Neural cell (in vitro differentiated cells): ENCODE measurements around the gene LRRK1. TPM values are rescaled to one million over a fixed set of nuclear protein-coding genes. Genes with fewer than 3 reads are reported as not detected.

Experiments
- H2AFZ ChIP-seq: fragments of 200-600, 300-800 bp; sonication (generic), shearing (Covaris generic); 2 replicates; pipeline ENCODE4 v1.6.0; 2014; ENCODE audit warnings: low read depth, mild to moderate bottlenecking, antibody characterized with exemption, low read length, moderate library complexity
- H3F3A ChIP-seq: fragments of 200-600 bp; shearing (Covaris generic); 2 replicates; pipeline ENCODE4 v1.6.1; 2016; ENCODE audit warnings: mild to moderate bottlenecking, moderate library complexity, mixed read lengths, antibody characterized with exemption, low read length; ENCODE audit not compliant: insufficient read depth, poor library complexity, severe bottlenecking
- H3K27ac ChIP-seq: fragments of 200-600, 300-800 bp; sonication (generic), shearing (Covaris generic); 2 replicates; pipeline ENCODE4 v1.5.1; 2014; ENCODE audit warnings: mild to moderate bottlenecking, low read length, moderate library complexity
- H3K27me3 ChIP-seq: fragments of 300-800, 200-600 bp; sonication (generic), shearing (Covaris generic); 2 replicates; pipeline ENCODE4 v1.6.0; 2014; ENCODE audit warnings: mild to moderate bottlenecking, low read depth, low read length, moderate library complexity; ENCODE audit not compliant: insufficient read depth
- H3K36me3 ChIP-seq: fragments of 300-800, 200-600 bp; sonication (generic), shearing (Covaris generic); 2 replicates; pipeline ENCODE4 v1.5.1; 2014; ENCODE audit warnings: mild to moderate bottlenecking, antibody characterized with exemption, low read length, moderate library complexity; ENCODE audit not compliant: insufficient read depth
- H3K4me2 ChIP-seq: fragments of 300-800, 200-600 bp; sonication (generic), shearing (Covaris generic); 2 replicates; pipeline ENCODE4 v1.6.0; 2014; ENCODE audit warnings: mild to moderate bottlenecking, low read length
- H3K4me3 ChIP-seq: fragments of 300-800, 200-600 bp; sonication (generic), shearing (Covaris generic); 2 replicates; pipeline ENCODE4 v1.5.1; 2014; ENCODE audit warnings: mild to moderate bottlenecking, low read length, moderate library complexity
- H3K79me2 ChIP-seq: fragments of 200-600 bp; shearing (Covaris generic); replicated peaks from 2 replicates; pipeline ENCODE4 v1.6.0; 2014; ENCODE audit warnings: mild to moderate bottlenecking, low read length, moderate library complexity; ENCODE audit not compliant: insufficient read depth
- H3K9ac ChIP-seq: fragments of 300-800, 200-600 bp; sonication (generic), shearing (Covaris generic); 2 replicates; pipeline ENCODE4 v1.6.1; 2016; ENCODE audit warnings: mild to moderate bottlenecking, low read length, mixed read lengths
- H3K9me2 ChIP-seq: fragments of 200-600 bp; shearing (Covaris generic); 2 replicates; pipeline ENCODE4 v1.6.1; 2016; ENCODE audit warnings: mild to moderate bottlenecking, low read length, mixed read lengths; ENCODE audit not compliant: insufficient read depth
- H3K9me3 ChIP-seq: fragments of 200-600, 300-800 bp; sonication (generic), shearing (Covaris generic); 2 replicates; pipeline ENCODE4 v1.6.1; 2016; ENCODE audit warnings: mild to moderate bottlenecking, mixed run types, low read length, moderate library complexity, mixed read lengths
- H4K20me1 ChIP-seq: fragments of 200-600 bp; shearing (Covaris generic); 2 replicates; pipeline ENCODE4 v1.6.1; 2016; ENCODE audit warnings: mild to moderate bottlenecking, mixed run types; ENCODE audit not compliant: insufficient read depth
- EP300 ChIP-seq: fragments of 450-650 bp; conservative IDR thresholded peaks from 2 replicates; pipeline ENCODE4 v1.6.1; 2014; ENCODE audit warnings: antibody characterized with exemption, mild to moderate bottlenecking, moderate library complexity; ENCODE audit not compliant: poor library complexity, severe bottlenecking
- EZH2 ChIP-seq: fragments of 200-600, 300-800 bp; shearing (Covaris generic), sonication (generic); IDR thresholded peaks from 2 replicates; pipeline ENCODE4 v1.6.1; 2014; ENCODE audit warnings: antibody characterized with exemption, low read length, borderline replicate concordance, mild to moderate bottlenecking; ENCODE audit not compliant: insufficient read depth, poor library complexity, severe bottlenecking
- MXI1 ChIP-seq: fragments of 450-650 bp; conservative IDR thresholded peaks from 2 replicates; pipeline ENCODE4 v1.6.1; 2014; ENCODE audit warnings: antibody characterized with exemption, mild to moderate bottlenecking; ENCODE audit not compliant: poor library complexity, severe bottlenecking
- POLR2AphosphoS5 ChIP-seq: IDR thresholded peaks from 2 replicates; pipeline ENCODE4 v1.6.1; 2012
- RAD21 ChIP-seq: fragments of 450-650 bp; conservative IDR thresholded peaks from 2 replicates; pipeline ENCODE4 v1.6.1; 2014; ENCODE audit warnings: antibody characterized with exemption, mild to moderate bottlenecking, moderate library complexity
- REST ChIP-seq: IDR thresholded peaks from 2 replicates; pipeline ENCODE4 v1.6.1; 2012; ENCODE audit warnings: borderline replicate concordance
- SMC3 ChIP-seq: fragments of 450-650 bp; conservative IDR thresholded peaks from 2 replicates; pipeline ENCODE4 v1.6.1; 2014; ENCODE audit warnings: antibody characterized with exemption, mild to moderate bottlenecking, moderate library complexity; ENCODE audit not compliant: poor library complexity
- TAF1 ChIP-seq: IDR thresholded peaks from 2 replicates; pipeline ENCODE4 v1.6.1; 2012; ENCODE audit warnings: low read depth
- polyA plus RNA-seq: library from polyadenylated mRNA; depleted of rRNA; stranded (reverse); fragments of >200 nt; gene quantifications from 2 replicates; pipeline ENCODE4 v1.2.3, GENCODE V29; 2014
- TF ChIP-seq, protein P1 (sequence below): fragments of 450-650 bp; IDR thresholded peaks from 2 replicates; pipeline ENCODE4 v1.5.1; 2014; ENCODE audit warnings: antibody characterized with exemption, mild to moderate bottlenecking, moderate library complexity; ENCODE audit not compliant: poor library complexity, severe bottlenecking

The LRRK1 gene
- polyA plus RNA-seq, 1 donor from 2014 or later, result 0.06 TPM

- no peaks in the 10 kb centered on the region for H3K36me3 ChIP-seq
- no peaks in the 10 kb centered on the region for H3F3A ChIP-seq
- no peaks in the 10 kb centered on the region for H3K9me3 ChIP-seq
- H3K27ac ChIP-seq, result no peak overlapping the region
- H3K9ac ChIP-seq, result no peak overlapping the region
- H3K9me2 ChIP-seq, result no peaks in the 10 kb centered on the region
- H3K79me2 ChIP-seq, result no peaks in the 10 kb centered on the region
- no peak for TF ChIP-seq POLR2AphosphoS5
- TF ChIP-seq, protein P1, sequence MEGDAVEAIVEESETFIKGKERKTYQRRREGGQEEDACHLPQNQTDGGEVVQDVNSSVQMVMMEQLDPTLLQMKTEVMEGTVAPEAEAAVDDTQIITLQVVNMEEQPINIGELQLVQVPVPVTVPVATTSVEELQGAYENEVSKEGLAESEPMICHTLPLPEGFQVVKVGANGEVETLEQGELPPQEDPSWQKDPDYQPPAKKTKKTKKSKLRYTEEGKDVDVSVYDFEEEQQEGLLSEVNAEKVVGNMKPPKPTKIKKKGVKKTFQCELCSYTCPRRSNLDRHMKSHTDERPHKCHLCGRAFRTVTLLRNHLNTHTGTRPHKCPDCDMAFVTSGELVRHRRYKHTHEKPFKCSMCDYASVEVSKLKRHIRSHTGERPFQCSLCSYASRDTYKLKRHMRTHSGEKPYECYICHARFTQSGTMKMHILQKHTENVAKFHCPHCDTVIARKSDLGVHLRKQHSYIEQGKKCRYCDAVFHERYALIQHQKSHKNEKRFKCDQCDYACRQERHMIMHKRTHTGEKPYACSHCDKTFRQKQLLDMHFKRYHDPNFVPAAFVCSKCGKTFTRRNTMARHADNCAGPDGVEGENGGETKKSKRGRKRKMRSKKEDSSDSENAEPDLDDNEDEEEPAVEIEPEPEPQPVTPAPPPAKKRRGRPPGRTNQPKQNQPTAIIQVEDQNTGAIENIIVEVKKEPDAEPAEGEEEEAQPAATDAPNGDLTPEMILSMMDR, result no peak
- no peak for TF ChIP-seq TAF1
- no peak overlapping the region for H2AFZ ChIP-seq
- H3K27me3 ChIP-seq, result no peaks in the 10 kb centered on the region
- no peak overlapping the region for H3K4me3 ChIP-seq
- H4K20me1 ChIP-seq, result no peaks in the 10 kb centered on the region
- H3K4me2 ChIP-seq, result no peak overlapping the region
Measured at GRCh38 chr15:101070024-101070423, 150.9 kb downstream of the LRRK1 start.

DNA sequence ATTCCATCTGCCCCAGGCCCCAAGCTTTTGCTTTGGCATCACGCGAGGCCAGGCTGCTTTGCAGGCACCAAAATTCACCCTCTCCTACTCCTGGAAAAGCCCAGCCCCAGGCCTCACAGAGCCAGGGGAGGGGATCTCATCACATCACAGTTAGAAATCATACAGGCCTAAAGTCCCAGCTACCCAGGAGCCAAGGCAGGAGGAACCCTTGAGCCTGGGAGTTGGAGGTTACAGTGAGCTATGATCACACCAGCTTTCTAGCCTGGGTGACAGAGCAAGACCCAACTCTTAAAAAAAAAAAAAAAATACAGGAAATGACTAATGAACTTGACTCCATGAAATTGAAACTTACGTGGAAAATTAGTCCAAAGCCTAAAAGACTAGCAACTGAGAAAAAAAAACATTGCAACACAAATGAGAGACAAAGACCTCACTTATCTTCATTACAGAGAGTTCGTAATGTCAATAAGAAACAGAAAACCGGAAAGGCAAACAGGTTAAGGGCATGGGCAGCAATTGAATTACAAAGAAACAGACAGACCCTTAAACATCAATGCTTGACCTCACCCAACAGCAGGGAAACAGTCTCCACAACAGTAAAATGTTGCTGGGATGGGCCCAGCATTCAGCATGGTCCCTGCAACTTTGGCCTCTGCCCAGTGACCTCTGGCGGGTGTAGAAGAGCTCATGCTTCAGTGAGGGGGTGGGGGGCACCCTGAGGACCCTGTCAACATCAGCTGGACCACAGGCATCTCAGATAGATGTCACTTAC lies 151.5 kb downstream of the LRRK1 start:
- Histone ChIP-seq H3K27ac (no peak overlapping the region), H3K4me3 (no peak overlapping the region), H3K4me2 (no peak overlapping the region), H3K79me2 (no peaks in the 10 kb centered on the region), H3K27me3 (no peaks in the 10 kb centered on the region), H3K9ac (no peak overlapping the region), H3K9me2 (no peaks in the 10 kb centered on the region), H3K36me3 (no peaks in the 10 kb centered on the region), H3K9me3 (no peaks in the 10 kb centered on the region), H2AFZ (no peak overlapping the region), H3F3A (no peaks in the 10 kb centered on the region), H4K20me1 (no peaks in the 10 kb centered on the region)
- no peak for TF ChIP-seq REST
- no peak for TF ChIP-seq RAD21
- TF ChIP-seq EP300, result no peak
- TF ChIP-seq, protein P1, result no peak
- TF ChIP-seq POLR2AphosphoS5, result no peak
- TF ChIP-seq TAF1, result no peak
- no peak for TF ChIP-seq MXI1
- TF ChIP-seq EZH2, result no peak
- TF ChIP-seq SMC3, result no peak
